GM15510 (cell line): Measurements from ENCODE around the gene SATB2.

ENCODE experiments used
- POLR2A ChIP-seq: IDR thresholded peaks from 3 replicates; pipeline ENCODE4 v1.6.1; 2011; ENCODE audit warnings: borderline replicate concordance; ENCODE audit not compliant: insufficient read length; ENCODE audit errors: extremely low read depth

SATB2 gene

DNA sequence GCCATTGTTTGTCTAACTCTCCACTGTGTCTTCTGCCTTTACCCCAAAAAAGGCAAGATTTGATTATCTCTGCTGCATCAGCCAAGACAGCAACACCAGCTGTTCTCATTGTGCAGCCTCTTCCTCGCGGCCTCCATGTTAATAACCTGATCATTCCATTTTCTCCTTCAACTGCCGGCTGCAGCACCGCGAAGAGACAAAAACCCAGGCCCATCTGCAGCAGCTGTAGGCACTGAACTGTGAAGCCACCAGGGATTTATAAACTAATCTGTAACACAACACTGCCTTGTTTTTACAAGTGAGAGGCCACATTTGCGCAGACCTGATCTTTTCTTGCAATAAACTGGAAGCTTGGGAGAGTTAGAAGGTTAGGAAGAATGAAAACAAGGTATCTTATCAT is 147.8 kb downstream of the SATB2 start:
- no peak for TF ChIP-seq POLR2A

DNA sequence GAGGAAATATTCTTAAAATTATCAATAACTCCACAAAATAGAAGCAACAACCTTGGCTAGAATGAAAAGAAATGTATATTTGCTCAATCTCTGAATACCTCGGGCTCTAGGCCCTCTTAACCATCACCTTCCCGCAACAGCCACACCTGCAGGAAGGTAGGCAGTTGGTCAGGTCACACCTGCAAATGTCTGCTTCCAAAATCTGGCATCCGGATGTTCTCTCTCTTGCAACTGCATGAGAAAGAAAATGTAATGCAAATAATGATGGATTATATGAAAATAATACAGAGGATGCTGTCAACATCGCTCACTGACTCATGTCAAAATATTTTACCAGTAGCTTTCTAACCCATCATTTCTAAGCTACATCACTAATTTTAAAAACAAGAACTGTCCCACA is 148.3 kb downstream of the SATB2 start:
- TF ChIP-seq POLR2A, result no peak

GRCh38 chr2:199308567-199308966 is 149.2 kb downstream of the SATB2 start:
- TF ChIP-seq POLR2A, result no peak

DNA sequence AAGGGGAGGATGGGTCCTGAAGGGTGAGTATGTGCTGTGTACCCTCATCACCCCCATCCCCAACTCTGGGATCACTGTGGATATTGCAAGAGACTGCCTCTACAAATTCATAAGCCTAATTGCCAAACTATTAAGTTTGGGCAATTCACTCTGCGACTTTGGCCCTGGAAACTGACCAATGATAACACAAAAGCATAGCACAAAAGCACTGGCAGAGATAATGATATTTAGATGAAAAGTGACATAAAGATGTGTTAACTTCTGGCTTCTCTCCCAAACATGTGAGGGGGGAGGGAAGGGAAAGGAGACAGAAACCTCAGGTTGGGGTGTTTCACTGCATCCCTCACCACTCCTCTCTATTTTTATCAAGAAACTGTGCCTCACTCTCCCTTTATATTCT is 150.3 kb downstream of the SATB2 start:
- TF ChIP-seq POLR2A, result no peak

- TF ChIP-seq POLR2A, result no peak
Measured at GRCh38 chr2:199306116-199306515, 151.6 kb downstream of the SATB2 start.

GRCh38 chr2:199303728-199304177 is 154.0 kb downstream of the SATB2 start:
- no peak for TF ChIP-seq POLR2A

DNA sequence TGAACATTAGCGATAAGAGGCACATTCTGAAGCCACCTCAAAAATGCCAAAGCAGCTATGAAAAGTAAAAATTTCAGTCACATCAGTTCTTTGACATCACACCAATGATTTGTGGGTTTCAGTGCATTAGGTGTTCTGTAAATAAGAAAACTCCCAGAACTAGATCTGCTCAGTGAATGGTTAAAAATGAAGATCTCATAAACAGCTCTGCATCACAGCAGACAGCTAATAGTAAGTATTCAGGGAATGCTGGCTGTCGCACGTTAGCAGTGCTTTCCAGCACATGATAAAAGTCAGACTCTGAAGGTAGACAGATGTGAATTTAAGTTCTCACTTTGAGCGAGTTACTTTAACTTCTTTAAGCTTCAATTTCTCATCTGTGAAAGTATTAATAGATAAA is 154.9 kb downstream of the SATB2 start:
- TF ChIP-seq POLR2A, result no peak

- no peak for TF ChIP-seq POLR2A
Measured at GRCh38 chr2:199288424-199288823, 169.3 kb downstream of the SATB2 start.

- TF ChIP-seq POLR2A, result no peak
Measured at GRCh38 chr2:199282309-199282708, 175.4 kb downstream of the SATB2 start.

- no peak for TF ChIP-seq POLR2A
Measured at GRCh38 chr2:199279146-199279545, 178.6 kb downstream of the SATB2 start.

DNA sequence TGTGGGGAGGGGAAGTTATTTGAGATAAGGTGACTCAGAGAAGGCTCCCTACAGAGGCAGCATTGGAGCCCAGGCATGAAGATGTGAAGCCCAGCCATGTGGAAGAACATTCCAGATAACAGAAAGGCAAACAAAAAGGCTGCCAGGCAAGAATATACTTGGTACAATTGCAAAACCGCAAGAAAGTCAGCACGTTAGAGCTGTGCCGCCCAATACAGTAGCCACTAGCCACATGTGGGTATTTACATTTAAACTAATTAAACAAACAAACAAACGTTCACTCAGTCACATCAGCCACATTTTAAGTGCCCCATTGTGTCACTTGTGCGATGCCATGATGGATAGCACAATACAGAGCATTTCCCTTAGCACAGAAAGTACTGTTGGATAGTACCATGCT is 179.6 kb downstream of the SATB2 start:
- TF ChIP-seq POLR2A, result no peak

GRCh38 chr2:199273042-199273511 is 184.7 kb downstream of the SATB2 start:
- TF ChIP-seq POLR2A, result no peak

- TF ChIP-seq POLR2A, result no peak
Measured at GRCh38 chr2:199261936-199262335, 195.8 kb downstream of the SATB2 start.

- TF ChIP-seq POLR2A, result no peak
Measured at GRCh38 chr2:199261239-199261638, 196.5 kb downstream of the SATB2 start.

- TF ChIP-seq POLR2A, result no peak
Measured at GRCh38 chr2:199259671-199260070, 198.1 kb downstream of the SATB2 start.

GRCh38 chr2:199258291-199258690 is 199.4 kb downstream of the SATB2 start:
- TF ChIP-seq POLR2A, result no peak
